NCI-H2196 (cell line): ENCODE data around the gene CCNY.
"Not testable (repeated sequence)": the region's sequence is repeated elsewhere in the genome, so short reads cannot be mapped to it uniquely, and the experiment has no call there.

Source experiments
- DNase-seq: peaks from one replicate; lab custom pipeline; 2025; ENCODE audit not compliant: unreplicated experiment; lab: John Stamatoyannopoulos, UW

CCNY gene

GRCh38 chr10:35336084-35336831 lies at the start of gene CCNY:
CCNY (plus strand) TSS chr10:35336509; CDS start chr10:35337054, 545 bp downstream.
- DNase-seq = peak; percentile 45

GRCh38 chr10:35289198-35289597 lies 47.1 kb upstream of the CCNY start:
- no peak for DNase-seq

- DNase-seq = no peak
Measured at GRCh38 chr10:35294506-35294905, 41.8 kb upstream of the CCNY start.

- no peak for DNase-seq
Measured at GRCh38 chr10:35299016-35299415, 37.3 kb upstream of the CCNY start.

GRCh38 chr10:35300063-35300699 lies 36.1 kb upstream of the CCNY start:
- no peak for DNase-seq

- DNase-seq = no peak
Measured at GRCh38 chr10:35304649-35305048, 31.7 kb upstream of the CCNY start.

- no peak for DNase-seq
Measured at GRCh38 chr10:35306852-35307251, 29.5 kb upstream of the CCNY start.

- DNase-seq = no peak
Measured at GRCh38 chr10:35307297-35307696, 29.0 kb upstream of the CCNY start.

GRCh38 chr10:35308809-35309208 lies 27.5 kb upstream of the CCNY start:
- no peak for DNase-seq

- DNase-seq = not testable (repeated sequence)
Measured at GRCh38 chr10:35314142-35314541, 22.2 kb upstream of the CCNY start.

- not testable (repeated sequence) for DNase-seq
Measured at GRCh38 chr10:35315235-35315634, 21.1 kb upstream of the CCNY start.

- DNase-seq = no peak
Measured at GRCh38 chr10:35316218-35316967, 19.9 kb upstream of the CCNY start.

GRCh38 chr10:35318551-35318950 lies 17.8 kb upstream of the CCNY start:
- no peak for DNase-seq

- DNase-seq = no peak
Measured at GRCh38 chr10:35320341-35320740, 16.0 kb upstream of the CCNY start.

GRCh38 chr10:35322636-35323035 lies 13.7 kb upstream of the CCNY start:
- no peak for DNase-seq

GRCh38 chr10:35324196-35324595 lies 12.1 kb upstream of the CCNY start:
- DNase-seq = no peak

GRCh38 chr10:35326466-35327235 lies 9.7 kb upstream of the CCNY start:
- DNase-seq = no peak

- DNase-seq = no peak
Measured at GRCh38 chr10:35327790-35328403, 8.4 kb upstream of the CCNY start.

- no peak for DNase-seq
Measured at GRCh38 chr10:35328404-35329037, 7.8 kb upstream of the CCNY start.

GRCh38 chr10:35329520-35329919 lies 6.8 kb upstream of the CCNY start:
- no peak for DNase-seq
